Upper lobe of left lung (tissue), 4 donors: ENCODE results near the gene ORM2.
"Not testable (repeated sequence)": the region's sequence is repeated elsewhere in the genome, so short reads cannot be mapped to it uniquely, and the experiment has no call there.

Experiments used
- POLR2AphosphoS5 ChIP-seq, 2 donors: sonication (generic); formaldehyde crosslinking; IDR thresholded peaks; one replicate each; pipeline ENCODE4 v1.5.1; 2017; ENCODE audit warnings: antibody characterized with exemption in 2 of 2
- TF ChIP-seq, protein P1 (sequence below), 6 experiments: fragments of 450-650 bp in 4 of 6; fragments of 200-600 bp in 2 of 6; sonication (generic) in 2 of 6; IDR thresholded peaks; one replicate each; pipeline ENCODE4 v1.5.1; 2016 to 2019; ENCODE audit warnings: antibody characterized with exemption in 6 of 6

GRCh38 chr9:114324965-114325364 is 4.7 kb upstream of the ORM2 start:
- TF ChIP-seq, protein P1, sequence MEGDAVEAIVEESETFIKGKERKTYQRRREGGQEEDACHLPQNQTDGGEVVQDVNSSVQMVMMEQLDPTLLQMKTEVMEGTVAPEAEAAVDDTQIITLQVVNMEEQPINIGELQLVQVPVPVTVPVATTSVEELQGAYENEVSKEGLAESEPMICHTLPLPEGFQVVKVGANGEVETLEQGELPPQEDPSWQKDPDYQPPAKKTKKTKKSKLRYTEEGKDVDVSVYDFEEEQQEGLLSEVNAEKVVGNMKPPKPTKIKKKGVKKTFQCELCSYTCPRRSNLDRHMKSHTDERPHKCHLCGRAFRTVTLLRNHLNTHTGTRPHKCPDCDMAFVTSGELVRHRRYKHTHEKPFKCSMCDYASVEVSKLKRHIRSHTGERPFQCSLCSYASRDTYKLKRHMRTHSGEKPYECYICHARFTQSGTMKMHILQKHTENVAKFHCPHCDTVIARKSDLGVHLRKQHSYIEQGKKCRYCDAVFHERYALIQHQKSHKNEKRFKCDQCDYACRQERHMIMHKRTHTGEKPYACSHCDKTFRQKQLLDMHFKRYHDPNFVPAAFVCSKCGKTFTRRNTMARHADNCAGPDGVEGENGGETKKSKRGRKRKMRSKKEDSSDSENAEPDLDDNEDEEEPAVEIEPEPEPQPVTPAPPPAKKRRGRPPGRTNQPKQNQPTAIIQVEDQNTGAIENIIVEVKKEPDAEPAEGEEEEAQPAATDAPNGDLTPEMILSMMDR (IDR thresholded peaks at IDR 0.05), result not testable (repeated sequence)
- TF ChIP-seq POLR2AphosphoS5 (IDR thresholded peaks at IDR 0.05), result not testable (repeated sequence)
